ENCODE data around the gene ABHD12.
"Not testable (repeated sequence)": the region's sequence is repeated elsewhere in the genome, so short reads cannot be mapped to it uniquely, and the experiment has no call there.

Gene ABHD12

GRCh38 chr20:25353747-25354705, 36.6 kb downstream of the ABHD12 start:
- DNase-seq (ENCODE audit: low read depth): no peak

- DNase-seq (ENCODE audit: low read depth): no peak
Observed at GRCh38 chr20:25353353-25353746, 37.3 kb downstream of the ABHD12 start.

GRCh38 chr20:25352746-25353145, 37.9 kb downstream of the ABHD12 start:
- DNase-seq (ENCODE audit: low read depth): no peak

- DNase-seq (ENCODE audit: low read depth): no peak
Observed at GRCh38 chr20:25351024-25351360, 39.6 kb downstream of the ABHD12 start.

- no peak for DNase-seq (ENCODE audit: low read depth)
Observed at GRCh38 chr20:25346349-25346748, 44.3 kb downstream of the ABHD12 start.

- DNase-seq (ENCODE audit: low read depth): no peak
Observed at GRCh38 chr20:25345721-25346120, 44.9 kb downstream of the ABHD12 start.

GRCh38 chr20:25344634-25345033, 46.0 kb downstream of the ABHD12 start:
- DNase-seq (ENCODE audit: low read depth): no peak

- no peak for DNase-seq (ENCODE audit: low read depth)
Observed at GRCh38 chr20:25341716-25342680, 48.6 kb downstream of the ABHD12 start.

- DNase-seq (ENCODE audit: low read depth): no peak
Observed at GRCh38 chr20:25340380-25340779, 50.3 kb downstream of the ABHD12 start.

GRCh38 chr20:25339608-25340007, 51.0 kb downstream of the ABHD12 start:
- no peak for DNase-seq (ENCODE audit: low read depth)

GRCh38 chr20:25338112-25339023, 52.3 kb downstream of the ABHD12 start:
- DNase-seq (ENCODE audit: low read depth): no peak

GRCh38 chr20:25336561-25337422, 53.8 kb downstream of the ABHD12 start:
- DNase-seq (ENCODE audit: low read depth): no peak

GRCh38 chr20:25334972-25335371, 55.7 kb downstream of the ABHD12 start:
- DNase-seq (ENCODE audit: low read depth): not testable (repeated sequence)

- DNase-seq (ENCODE audit: low read depth): no peak
Observed at GRCh38 chr20:25328954-25329498, 61.6 kb downstream of the ABHD12 start.

GRCh38 chr20:25327521-25328235, 63.0 kb downstream of the ABHD12 start:
- no peak for DNase-seq (ENCODE audit: low read depth)

GRCh38 chr20:25325997-25326396, 64.6 kb downstream of the ABHD12 start:
- no peak for DNase-seq (ENCODE audit: low read depth)

- no peak for DNase-seq (ENCODE audit: low read depth)
Observed at GRCh38 chr20:25325073-25325472, 65.6 kb downstream of the ABHD12 start.

- DNase-seq (ENCODE audit: low read depth): no peak
Observed at GRCh38 chr20:25324412-25324811, 66.2 kb downstream of the ABHD12 start.

- no peak for DNase-seq (ENCODE audit: low read depth)
Observed at GRCh38 chr20:25323496-25324246, 67.0 kb downstream of the ABHD12 start.
